Suppressor macrophage treated with lipopolysaccharide for 4 hours (primary cell): ENCODE results near the gene AP2M1.

Source experiments
- DNase-seq: peaks from one replicate; pipeline ENCODE4 v3.0.0-alpha.2; 2020

AP2M1 gene

DNA sequence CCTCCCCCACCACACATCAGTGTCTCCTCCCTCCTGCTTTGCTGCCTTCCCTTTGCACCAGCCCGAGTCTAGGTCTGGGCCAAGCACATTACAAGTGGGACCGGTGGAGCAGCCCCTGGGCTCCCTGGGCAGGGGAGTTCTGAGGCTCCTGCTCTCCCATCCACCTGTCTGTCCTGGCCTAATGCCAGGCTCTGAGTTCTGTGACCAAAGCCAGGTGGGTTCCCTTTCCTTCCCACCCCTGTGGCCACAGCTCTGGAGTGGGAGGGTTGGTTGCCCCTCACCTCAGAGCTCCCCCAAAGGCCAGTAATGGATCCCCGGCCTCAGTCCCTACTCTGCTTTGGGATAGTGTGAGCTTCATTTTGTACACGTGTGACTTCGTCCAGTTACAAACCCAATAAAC is 9.0 kb downstream of the AP2M1 start:
- no peak for DNase-seq

DNA sequence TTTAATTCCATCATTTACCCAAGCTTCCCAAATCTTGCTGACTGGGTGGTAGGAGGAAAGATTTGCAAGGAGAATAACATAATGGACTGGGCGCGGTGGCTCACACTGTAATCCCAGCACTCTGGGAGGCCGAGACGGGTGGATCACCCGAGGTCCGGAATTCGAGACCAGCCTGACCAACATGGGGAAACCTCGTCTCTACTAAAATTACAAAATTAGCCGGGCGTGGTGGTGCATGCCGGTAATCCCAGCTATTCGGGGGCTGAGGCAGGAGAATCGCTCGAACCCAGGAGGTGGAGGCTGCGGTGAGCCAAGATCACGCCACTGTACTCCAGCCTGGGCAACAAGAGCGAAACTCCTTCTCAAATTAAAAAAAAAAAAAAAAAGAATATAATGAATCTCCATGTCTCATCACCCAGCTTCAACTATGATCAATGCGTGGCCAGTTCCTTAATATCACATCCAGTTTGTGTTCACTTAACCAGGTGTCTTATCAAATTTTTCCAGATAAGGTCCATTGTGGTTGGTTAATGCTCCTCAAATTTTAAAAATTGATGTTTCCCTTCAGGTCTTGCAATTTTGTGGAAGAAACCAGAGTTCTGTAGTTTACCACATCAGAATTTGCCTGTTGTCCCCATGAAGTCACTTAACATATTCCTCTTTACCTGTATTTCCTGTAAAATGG is 10.0 kb downstream of the AP2M1 start:
- no peak for DNase-seq

DNA sequence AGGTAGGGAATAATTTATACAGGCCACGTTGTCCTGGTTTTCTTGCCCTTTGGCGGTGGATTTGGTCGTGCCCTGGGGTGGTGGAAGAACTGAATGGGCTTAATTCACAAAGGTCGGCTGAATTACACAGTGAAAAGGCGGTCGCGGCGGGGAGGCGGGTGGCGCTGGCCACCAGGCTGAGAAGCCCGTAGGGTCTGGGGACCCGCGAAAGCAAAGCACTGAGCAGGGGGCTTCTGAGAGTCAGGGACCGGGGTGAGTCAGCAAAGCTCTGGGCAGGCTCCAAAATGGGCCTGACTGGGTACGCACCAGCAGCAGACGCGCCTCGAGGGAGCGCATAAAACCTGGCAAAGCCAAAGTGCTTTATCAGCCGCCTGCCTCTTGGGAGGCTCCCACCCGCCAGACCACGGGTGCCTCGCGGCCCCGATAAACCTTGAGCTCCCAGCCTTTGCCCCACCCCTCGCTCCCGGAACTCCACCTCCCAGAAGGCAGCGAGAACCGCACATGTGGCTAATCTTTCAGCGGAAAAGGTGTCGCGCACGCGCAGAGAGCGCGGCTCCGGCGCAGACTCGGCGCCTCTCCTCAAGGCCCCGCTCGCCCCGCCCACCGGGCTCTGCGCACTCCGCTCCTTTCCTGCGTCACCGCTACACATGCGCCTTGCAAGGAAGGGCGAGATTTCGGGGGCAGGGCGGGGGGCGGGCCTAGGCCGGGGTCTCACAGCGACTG is 11.0 kb downstream of the AP2M1 start:
- DNase-seq: peak; percentile 100

DNA sequence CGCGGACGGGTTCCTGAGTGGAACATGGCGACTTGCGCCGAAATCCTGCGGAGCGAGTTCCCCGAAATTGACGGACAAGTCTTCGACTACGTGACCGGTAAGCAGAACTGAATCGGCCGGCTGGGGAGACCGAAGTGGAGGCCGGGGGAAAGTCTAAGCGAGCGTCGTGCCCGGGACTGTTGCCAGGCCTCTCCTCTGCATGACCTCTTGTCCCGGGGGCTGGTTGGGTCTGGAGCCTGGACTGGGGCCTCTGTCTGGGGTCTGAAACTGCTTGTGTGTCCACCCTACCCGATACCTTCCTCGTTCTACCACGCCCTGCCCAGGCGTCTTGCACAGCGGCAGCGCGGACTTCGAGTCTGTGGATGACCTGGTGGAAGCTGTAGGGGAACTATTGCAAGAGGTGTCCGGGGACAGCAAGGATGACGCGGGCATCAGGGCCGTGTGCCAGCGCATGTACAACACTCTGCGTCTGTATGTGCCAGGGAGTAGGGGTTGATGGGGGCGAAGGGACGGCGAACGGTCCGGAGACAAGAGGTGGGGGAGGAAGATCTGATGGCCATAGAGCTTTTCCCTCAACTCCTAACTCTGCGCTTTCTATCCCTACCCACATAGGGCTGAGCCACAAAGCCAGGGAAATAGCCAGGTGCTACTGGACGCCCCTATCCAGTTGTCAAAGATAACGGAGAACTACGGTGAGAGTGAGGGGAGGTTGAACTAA is 11.7 kb downstream of the AP2M1 start, which contains the start of gene ABCF3:
Gene ABCF3 (plus strand): TSS at position 16 of the 718 bp plus-strand sequence. CDS start 9 bp downstream, at position 25.
- peak; percentile 51 for DNase-seq

DNA sequence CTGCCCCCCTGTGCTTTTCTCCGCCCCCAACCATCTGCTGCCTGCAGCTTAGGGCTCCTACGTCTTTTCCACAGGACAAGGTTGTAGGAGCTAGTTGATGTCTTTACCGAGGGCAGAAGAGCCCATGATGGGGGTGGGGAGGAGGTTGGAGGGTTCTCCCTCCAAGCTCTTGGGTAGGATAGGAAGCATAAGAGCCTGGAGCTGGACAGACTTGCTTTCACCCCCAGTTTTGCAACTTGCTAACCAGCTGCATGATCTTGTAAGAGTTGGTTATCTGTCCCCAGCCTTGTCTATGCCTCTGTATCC is 12.2 kb downstream of the AP2M1 start:
- DNase-seq: no peak

DNA sequence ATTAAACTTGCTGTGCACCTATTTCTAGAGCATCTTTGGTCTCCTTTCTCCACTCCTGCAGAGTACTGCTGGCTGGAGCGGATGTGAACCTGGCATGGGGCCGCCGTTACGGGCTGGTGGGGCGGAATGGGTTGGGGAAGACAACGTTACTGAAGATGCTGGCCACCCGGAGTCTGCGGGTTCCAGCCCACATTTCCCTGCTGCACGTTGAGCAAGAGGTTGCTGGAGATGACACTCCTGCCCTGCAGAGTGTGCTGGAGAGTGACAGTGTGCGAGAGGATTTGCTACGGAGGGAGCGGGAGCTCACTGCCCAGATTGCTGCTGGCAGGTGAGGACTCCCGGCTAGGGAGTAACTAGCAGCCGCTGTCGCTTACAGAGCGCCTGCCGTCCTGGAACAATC is 13.4 kb downstream of the AP2M1 start:
- DNase-seq: no peak

DNA sequence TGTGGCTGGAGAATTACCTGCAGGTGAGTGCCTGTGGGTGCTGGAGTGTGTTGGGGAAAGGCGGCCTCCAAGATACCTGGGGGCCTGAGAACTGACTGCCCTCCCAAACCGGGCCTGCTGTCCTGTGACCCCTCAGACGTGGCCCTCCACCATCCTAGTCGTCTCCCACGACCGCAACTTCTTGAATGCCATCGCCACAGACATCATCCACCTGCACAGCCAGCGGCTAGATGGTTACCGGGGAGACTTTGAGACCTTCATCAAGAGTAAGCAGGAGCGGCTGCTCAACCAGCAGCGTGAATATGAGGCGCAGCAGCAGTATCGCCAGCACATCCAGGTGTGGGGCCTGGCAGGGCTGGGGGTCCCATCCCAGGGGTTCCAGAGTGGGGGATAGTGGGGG is 14.8 kb downstream of the AP2M1 start:
- no peak for DNase-seq

DNA sequence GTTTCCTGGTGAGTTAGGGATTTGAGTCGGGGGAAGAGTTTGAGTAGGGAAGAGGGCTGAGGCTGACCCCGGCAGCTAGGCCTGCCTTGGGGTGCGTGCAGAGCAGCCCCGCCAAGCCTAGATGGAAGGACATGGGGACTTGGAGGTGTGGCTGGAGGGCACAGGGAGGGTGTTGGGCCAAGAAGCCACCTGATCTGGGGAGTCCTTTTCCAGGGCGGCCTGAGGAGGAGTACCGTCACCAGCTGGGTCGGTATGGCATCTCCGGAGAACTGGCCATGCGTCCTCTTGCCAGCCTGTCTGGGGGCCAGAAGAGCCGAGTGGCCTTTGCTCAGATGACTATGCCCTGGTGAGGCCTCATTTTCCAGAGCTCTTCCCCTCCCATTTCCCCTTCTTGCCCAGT is 18.2 kb downstream of the AP2M1 start:
- DNase-seq: no peak

DNA sequence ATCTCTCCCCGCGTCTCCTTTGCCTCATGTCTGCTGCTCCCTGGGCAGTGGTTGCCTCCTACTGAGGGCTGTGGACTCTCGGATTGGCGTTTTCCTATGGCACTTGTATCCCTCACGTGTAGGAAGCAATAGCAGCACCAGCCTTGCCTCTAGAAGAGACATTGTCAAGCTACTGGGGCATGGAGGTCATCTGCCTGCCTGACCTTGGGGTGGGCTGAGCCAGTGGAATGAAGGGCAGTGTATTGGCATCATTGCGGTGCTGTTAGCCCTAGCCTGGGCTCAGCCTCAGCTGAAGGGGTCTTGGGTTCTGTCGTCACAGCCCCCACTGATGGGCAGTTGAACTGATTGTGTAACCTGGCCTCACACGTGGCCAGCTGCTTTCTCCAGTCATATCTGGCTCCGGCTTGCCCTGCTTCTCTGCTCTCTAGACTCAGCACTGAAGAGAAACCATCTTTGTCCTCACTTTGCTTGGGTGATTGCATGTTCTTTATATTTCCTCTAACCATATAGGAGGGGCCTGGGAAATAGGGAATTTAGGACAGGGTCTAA is 19.4 kb downstream of the AP2M1 start:
- DNase-seq: no peak

DNA sequence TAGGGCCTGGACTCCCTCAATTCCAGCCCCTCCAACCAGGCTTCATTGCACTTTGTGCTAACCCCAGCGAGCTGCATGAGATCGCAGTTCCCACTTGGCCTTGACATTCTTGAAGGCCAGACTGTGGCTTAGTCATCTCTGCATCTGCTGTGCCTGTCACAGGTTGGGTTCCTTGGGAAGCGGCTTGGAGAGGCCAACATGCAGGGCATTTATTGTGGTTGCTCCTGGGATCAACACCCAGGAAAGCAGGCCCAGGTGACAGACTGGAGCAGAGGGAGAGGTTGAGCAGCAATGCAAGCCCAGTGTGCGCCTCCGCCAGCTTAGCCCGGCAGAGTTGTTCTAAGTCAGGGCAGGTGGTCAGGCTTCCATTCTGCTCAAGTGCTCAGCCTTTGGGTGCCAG is 21.9 kb downstream of the AP2M1 start:
- DNase-seq: no peak

DNA sequence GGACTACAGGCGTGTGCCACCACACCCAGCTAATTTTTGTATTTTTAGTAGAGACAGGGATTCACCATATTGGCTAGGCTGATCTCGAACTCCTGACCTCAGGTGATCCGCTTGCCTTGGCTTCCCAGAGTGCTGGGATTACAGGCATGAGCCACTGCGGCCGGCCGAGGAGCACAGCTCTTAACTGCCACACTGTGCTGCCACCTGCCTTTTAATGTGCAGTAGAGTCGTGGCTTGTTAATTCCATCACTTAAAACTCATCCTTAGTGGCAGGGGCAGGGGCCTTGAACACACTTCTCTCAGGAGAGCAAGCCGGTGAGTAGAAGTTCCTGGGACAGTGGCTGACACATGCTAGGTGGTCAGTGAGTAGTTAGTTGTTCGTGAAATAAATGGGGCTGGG is 23.9 kb downstream of the AP2M1 start:
- DNase-seq: no peak

DNA sequence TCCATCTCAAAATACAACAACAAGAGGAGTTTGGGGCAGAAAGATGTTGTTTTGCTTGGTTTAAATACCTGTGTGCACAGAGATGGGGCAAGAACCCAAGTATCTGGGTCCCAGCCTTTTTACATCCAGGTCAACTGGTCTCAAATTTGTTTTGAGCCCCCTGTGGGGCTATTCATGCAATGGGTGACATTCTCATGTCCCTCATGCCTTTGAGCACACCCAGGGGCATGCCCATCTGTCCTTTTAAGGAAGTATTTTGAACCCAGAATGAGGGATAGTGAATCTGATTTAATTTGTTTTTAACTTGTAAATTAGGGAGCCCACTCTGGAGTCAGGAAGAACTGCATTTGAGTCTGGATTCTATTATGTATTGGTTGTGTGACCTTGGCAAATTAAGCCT is 26.2 kb downstream of the AP2M1 start:
- DNase-seq: no peak

DNA sequence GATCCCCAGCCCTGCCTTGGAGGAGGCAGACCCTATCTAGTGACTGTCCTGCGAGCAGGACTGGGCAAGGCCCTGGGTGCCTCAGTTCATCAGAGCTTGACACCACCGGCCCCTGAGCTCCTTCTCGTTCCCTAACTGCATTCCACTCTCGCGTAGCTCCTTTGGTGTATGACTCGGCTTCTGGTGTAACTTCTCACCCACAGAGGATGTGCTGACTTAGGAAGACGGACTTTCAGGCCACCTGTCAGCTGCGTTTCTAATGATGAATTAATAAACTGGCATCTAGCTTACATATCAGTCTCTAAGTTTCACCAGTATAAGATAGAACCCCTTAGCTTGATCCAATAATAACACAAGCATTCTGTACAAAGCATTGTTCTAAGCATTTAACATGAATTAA is 28.9 kb downstream of the AP2M1 start:
- no peak for DNase-seq

DNA sequence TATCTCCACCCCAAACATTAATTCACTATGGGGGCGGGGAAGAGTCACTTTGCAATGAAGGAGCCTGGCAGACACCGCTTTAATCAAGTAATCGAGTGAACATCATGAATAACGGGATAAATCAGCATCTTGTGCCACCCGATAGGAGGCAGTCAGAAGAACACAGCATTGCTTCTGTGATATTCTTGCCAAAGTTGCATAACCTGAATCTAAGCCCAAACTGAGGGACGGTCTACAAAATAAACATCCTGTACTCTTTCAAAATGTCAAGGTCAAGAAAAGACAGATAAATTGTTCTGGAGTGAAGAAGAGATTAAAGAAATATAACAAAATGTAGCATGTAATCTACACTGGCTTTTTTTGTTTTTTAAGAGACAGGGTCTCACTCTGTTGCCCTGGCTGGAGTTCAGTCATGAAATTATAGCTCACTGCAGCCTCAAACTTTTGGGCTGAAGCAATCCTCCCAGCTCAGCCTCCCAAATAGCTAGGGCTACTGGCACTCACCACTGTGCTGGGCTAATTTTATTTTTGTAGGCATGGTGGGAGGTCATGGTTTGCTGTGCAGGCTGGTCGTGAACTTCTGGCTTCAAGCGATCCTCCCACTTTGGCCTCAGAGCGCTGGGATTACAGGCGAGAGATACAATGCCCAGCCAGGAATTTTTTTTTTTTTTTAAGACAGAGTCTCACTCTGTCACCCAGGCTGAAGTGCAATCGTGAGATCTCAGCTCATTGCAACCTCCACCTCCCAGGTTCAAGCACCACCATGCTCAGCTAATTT is 34.7 kb downstream of the AP2M1 start:
- no peak for DNase-seq

DNA sequence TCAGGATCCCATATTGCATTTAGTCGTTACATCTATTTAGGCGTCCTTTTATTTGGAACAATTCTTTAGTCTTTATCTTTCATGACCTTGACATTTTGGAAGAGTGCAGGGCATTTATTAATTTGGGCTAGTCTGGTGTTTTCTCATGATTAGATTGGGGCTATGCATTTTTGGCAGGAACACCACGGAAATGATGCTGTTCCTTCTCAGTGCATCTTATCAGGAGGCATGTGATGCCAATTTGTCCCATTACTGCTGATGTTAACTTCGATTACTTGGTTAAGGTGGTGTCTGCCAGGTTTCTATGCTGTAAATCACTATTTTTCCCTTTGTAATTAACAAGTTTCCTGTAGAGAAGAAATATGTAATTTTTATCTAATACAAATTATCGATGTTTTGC is 36.6 kb downstream of the AP2M1 start:
- DNase-seq: no peak

DNA sequence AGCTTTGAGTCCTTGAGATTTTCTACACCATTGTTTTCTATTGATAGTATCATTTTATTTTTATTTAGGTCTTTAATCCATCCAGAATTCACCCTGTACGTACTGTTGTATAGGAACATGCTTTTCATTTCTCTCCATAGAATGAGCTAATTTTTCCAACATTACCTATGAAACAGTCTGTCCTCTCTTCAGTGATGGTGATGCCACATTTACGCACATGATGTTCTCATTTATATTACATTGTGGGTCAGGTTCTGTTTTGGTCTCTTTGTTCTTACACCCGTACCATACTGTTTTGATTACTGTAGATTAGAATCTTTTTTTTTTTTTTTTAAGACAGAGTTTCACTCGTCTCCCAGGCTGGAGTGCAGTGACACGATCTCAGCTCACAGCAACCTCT is 37.1 kb downstream of the AP2M1 start:
- no peak for DNase-seq

DNA sequence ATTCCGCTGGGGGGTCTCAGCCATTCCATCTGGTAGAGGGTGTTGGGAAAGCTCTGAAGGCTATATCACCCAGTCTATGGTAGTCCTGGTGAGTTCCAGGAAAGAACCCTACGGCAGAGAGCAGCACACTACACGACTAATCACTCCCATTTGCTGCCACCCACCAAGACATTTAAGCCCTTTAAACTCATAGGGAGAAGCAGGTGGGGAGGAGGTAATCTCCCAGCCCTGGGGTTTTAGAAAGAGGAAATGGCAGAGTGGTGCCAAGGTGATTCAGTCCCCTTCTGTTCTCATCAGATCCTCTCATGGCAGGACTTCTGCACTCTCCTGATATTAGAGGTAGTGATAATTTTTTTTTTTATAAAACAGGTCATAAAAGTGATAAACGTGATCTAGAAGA is 44.2 kb downstream of the AP2M1 start:
- no peak for DNase-seq

DNA sequence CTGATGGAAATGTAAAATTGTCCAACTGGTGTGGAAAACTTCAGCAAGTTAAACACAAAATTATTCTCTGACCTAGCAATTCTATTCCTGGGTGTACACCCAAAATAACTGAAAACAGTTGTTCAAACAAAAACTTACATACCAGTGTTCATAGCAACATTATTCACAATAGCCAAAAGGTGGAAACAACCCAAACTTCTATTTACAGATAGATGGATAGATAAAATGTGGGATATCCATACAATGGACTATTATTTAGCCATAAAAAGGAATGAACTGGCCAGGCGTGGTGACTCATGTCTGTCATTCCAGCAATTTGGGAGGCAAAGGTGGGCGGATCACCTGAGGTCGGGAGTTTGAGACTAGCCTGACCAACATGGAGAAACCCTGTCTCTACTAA is 47.9 kb downstream of the AP2M1 start:
- DNase-seq: no peak

DNA sequence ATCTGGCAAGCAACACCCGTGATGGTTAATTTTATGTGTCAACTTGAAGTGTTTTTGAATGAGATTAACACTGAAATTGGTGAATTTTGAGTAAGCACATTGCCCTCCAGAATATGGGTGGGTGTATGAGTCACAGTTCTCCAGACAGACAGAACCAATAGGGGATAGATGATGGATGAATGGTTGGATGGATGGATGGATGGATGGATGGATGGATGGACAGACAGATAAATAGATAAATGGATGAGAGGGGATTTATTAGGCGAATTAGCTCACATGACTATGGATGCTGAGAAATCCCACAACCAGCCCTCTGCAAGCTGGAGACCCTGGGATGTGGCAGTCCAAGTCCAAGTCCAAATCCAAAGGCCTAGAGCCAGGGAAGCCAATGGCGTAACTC is 49.3 kb downstream of the AP2M1 start:
- no peak for DNase-seq

DNA sequence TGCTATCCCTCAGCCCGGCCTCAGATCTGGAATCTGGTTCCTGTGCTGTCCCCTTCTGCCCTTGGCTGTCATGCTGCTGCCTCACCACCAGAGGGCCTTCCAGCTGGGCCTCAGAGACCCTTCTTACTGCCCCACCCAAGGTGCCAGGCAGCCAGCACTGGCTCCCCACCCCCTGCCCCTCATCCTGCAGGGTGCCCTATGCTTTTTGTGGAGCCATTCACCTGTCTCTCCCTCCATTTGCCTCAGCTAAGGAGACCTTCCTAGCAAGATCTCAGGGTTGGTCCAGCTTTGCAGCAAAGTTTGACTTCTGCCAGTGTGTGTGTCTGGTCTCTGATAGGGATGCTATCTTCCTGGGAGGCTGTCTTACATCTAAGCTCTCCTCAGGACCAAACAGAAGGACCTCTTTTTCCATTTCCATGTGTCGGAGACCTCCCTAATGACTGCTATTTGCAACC is 52.9 kb downstream of the AP2M1 start:
- DNase-seq: peak; percentile 57

DNA sequence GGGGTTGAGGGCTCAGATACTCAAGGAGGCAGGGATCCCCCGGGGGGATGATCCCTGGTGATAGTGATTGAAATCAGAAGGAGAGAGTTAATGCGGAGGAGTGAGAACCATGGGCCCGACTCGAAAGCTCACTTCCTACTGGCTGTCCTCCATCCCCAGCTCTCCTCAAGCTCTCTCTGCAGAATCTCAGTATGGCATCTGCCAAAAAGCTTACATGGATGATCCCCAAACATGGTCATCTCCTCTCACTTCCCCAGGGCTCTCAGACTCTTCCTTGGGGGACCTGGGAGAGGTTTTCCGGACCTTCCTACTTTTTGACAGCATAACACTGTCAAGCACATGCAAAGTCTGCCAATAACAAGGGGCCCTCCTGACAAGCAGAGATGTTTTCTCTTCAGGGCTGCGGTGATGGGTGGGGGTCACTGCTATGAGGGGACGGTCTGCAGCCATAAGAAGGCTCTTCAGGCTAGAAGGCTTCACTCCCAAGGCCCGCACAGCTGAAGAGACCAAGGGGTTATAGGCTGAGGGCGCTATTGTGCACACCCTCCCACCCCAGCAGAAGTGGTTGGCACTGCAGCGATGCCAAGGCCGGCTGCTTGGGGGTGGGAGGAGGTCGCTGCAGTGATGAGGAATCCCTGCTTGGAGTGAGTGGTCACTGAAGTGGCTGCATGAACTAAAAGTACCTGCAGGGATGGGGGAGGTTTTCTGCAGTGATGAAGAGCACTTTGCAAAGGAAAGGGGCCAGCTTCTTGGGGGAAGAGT is 53.9 kb downstream of the AP2M1 start:
- no peak for DNase-seq

DNA sequence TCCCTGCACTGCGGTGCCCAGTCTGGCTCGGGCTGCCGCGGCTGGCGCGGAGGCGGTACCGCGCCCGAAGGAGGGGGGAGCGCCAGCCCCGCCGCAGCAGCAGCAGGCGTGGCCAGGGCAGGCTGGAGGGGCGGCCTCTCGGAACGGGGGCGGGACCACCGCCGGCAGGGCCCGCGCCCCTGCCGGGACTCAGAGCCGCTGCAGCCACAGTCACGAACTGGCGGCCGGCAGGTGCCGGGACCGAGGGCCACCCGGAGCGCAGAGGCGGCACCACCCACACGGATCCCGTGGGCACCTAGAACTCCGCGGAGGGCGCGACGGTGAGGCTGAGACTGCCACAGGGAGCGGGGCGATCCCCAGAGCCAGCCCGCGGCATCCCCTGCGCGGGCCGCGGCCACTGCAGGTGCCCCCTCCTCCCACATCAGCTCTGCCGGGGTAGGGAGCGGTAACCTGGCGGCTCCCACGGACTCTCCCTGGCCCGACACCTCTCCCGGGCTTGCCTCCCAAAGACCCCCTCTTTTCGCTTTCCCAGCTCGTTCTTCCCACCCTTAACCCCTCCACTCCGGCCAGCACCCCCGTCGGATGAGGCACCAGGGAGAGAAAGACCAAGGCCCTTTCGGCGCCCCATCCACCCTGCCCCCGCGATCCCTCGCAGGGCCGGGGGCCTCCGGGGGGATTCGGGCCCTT is 54.9 kb downstream of the AP2M1 start, which contains the start of gene VWA5B2:
Gene VWA5B2 (plus strand): TSS at position 192 of the 687 bp plus-strand sequence. CDS start 944 bp downstream, outside the sequence.
- DNase-seq: peak; percentile 48
